ENCODE results near the gene PCBP3. TPM values are rescaled to one million over a fixed set of nuclear protein-coding genes. Genes with fewer than 3 reads are reported as not detected.

Gene PCBP3
- total RNA-seq, 1 donor from 2014 or later: 7.6 TPM

- no peak overlapping the region for H3K4me3 Mint-ChIP-seq (ENCODE audit: unreplicated experiment)
- peak; percentile 93 for DNase-seq (ENCODE audit: extremely low spot score, unreplicated experiment)
- H3K27me3 Mint-ChIP-seq (ENCODE audit: unreplicated experiment): peaks cover 7% of the 10 kb centered on the region
- peaks cover 39% of the 10 kb centered on the region for H3K4me1 Mint-ChIP-seq (ENCODE audit: unreplicated experiment)
- peak overlapping the region; percentile 48 for H3K27ac Mint-ChIP-seq (ENCODE audit: unreplicated experiment)
- H3K9me3 Mint-ChIP-seq (ENCODE audit: unreplicated experiment): no peaks in the 10 kb centered on the region
- peak; percentile 91 for TF ChIP-seq CTCF (IDR thresholded peaks at IDR 0.05)
- H3K36me3 Mint-ChIP-seq (ENCODE audit: unreplicated experiment): no peaks in the 10 kb centered on the region
Observed at GRCh38 chr21:45820171-45821091, 176.9 kb downstream of the PCBP3 start.

- DNase-seq (ENCODE audit: extremely low spot score, unreplicated experiment): peak; percentile 63
- Mint-ChIP-seq H3K27me3 (ENCODE audit: unreplicated experiment) (peaks cover 7% of the 10 kb centered on the region), H3K27ac (ENCODE audit: unreplicated experiment) (no peak overlapping the region), H3K4me3 (ENCODE audit: unreplicated experiment) (no peak overlapping the region), H3K4me1 (ENCODE audit: unreplicated experiment) (peaks cover 39% of the 10 kb centered on the region), H3K36me3 (ENCODE audit: unreplicated experiment) (no peaks in the 10 kb centered on the region), H3K9me3 (ENCODE audit: unreplicated experiment) (no peaks in the 10 kb centered on the region)
- no peak for TF ChIP-seq CTCF (IDR thresholded peaks at IDR 0.05)
Observed at GRCh38 chr21:45821315-45821962, 177.9 kb downstream of the PCBP3 start.

DNA sequence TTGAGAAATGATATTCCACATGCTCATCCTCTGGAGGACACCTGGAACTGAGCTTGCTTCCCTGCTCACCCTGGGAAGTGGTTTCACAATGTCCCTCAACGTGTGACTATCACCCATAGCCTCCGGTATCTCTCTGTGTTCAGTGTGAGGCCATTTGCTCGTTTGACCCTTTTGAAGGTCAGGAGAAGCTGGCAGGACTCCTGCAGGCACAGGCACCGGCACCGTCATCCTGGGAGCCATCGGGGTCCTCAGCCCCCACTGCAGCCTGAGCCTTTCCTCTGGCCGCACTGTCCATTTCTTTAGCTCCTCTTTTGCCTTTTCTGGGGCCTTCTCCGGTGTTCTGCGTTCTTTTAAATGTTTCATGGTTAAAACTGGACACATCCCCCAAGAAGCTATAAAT is 178.5 kb downstream of the PCBP3 start:
- H3K27me3 Mint-ChIP-seq (ENCODE audit: unreplicated experiment): peaks cover 7% of the 10 kb centered on the region
- H3K36me3 Mint-ChIP-seq (ENCODE audit: unreplicated experiment): no peaks in the 10 kb centered on the region
- H3K9me3 Mint-ChIP-seq (ENCODE audit: unreplicated experiment): no peaks in the 10 kb centered on the region
- peaks cover 37% of the 10 kb centered on the region for H3K4me1 Mint-ChIP-seq (ENCODE audit: unreplicated experiment)
- no peak overlapping the region for H3K27ac Mint-ChIP-seq (ENCODE audit: unreplicated experiment)
- peak; percentile 54 for DNase-seq (ENCODE audit: extremely low spot score, unreplicated experiment)
- H3K4me3 Mint-ChIP-seq (ENCODE audit: unreplicated experiment): no peak overlapping the region
- no peak for TF ChIP-seq CTCF (IDR thresholded peaks at IDR 0.05)

GRCh38 chr21:45822429-45823099 is 179.0 kb downstream of the PCBP3 start:
- Mint-ChIP-seq H3K9me3 (ENCODE audit: unreplicated experiment) (no peaks in the 10 kb centered on the region), H3K4me3 (ENCODE audit: unreplicated experiment) (no peak overlapping the region), H3K27ac (ENCODE audit: unreplicated experiment) (no peak overlapping the region), H3K36me3 (ENCODE audit: unreplicated experiment) (no peaks in the 10 kb centered on the region), H3K27me3 (ENCODE audit: unreplicated experiment) (peaks cover 7% of the 10 kb centered on the region), H3K4me1 (ENCODE audit: unreplicated experiment) (peaks cover 32% of the 10 kb centered on the region)
- peak; percentile 65 for DNase-seq (ENCODE audit: extremely low spot score, unreplicated experiment)
- TF ChIP-seq CTCF (IDR thresholded peaks at IDR 0.05): no peak
